GM12878 (cell line): ENCODE data around the gene OIT3.

Source experiments
- CTCF ChIP-seq, 3 experiments: IDR thresholded peaks in 2 of 3; conservative IDR thresholded peaks in 1 of 3; 2 replicates each; pipeline ENCODE4 v1.5.1; 2011; ENCODE audit warnings: low read depth in 3 of 3, low read length in 3 of 3, mild to moderate bottlenecking in 3 of 3, control low read depth in 2 of 3, moderate library complexity in 2 of 3, inconsistent platforms in 1 of 3, mixed read lengths in 1 of 3; ENCODE audit not compliant: control insufficient read depth in 2 of 3, insufficient read depth in 1 of 3; ENCODE audit errors: extremely low read depth in 1 of 3
- EP300 ChIP-seq, 2 experiments: fragments of 150-350 bp in 1 of 2; IDR thresholded peaks; 2 replicates each; pipeline ENCODE4 v1.6.1; 2011 to 2012; ENCODE audit warnings: low read depth in 2 of 2, low read length in 2 of 2, borderline replicate concordance in 1 of 2, improper control_type of control experiment in 1 of 2, inconsistent platforms in 1 of 2; ENCODE audit not compliant: control insufficient read depth in 1 of 2
- EZH2 ChIP-seq: IDR thresholded peaks from 2 replicates; pipeline ENCODE4 v1.6.1; 2012; ENCODE audit warnings: low read depth, mild to moderate bottlenecking, control low read depth, inconsistent platforms, low read length, borderline replicate concordance; ENCODE audit not compliant: control insufficient read depth
- POU2F2 ChIP-seq: IDR thresholded peaks from 3 replicates; pipeline ENCODE4 v1.6.1; 2011; ENCODE audit warnings: low read depth, mild to moderate bottlenecking, low read length, borderline replicate concordance
- RFX5 ChIP-seq: IDR thresholded peaks from 2 replicates; pipeline ENCODE4 v1.6.1; 2011; ENCODE audit warnings: low read depth, low read length, improper control_type of control experiment
- SRF ChIP-seq, 2 experiments: IDR thresholded peaks; 2 replicates each; pipeline ENCODE4 v1.6.1; 2011; ENCODE audit warnings: low read depth in 2 of 2, low read length in 2 of 2, mild to moderate bottlenecking in 1 of 2, moderate library complexity in 1 of 2
- TAF1 ChIP-seq: IDR thresholded peaks from 2 replicates; pipeline ENCODE4 v1.6.1; 2011; ENCODE audit warnings: mild to moderate bottlenecking, low read depth, low read length, borderline replicate concordance
- TCF12 ChIP-seq: IDR thresholded peaks from 2 replicates; pipeline ENCODE4 v1.6.1; 2011; ENCODE audit warnings: low read depth, mild to moderate bottlenecking, low read length
- TCF7 ChIP-seq: IDR thresholded peaks from 2 replicates; pipeline ENCODE4 v1.6.1; 2014; ENCODE audit warnings: antibody characterized with exemption, borderline replicate concordance

DNA sequence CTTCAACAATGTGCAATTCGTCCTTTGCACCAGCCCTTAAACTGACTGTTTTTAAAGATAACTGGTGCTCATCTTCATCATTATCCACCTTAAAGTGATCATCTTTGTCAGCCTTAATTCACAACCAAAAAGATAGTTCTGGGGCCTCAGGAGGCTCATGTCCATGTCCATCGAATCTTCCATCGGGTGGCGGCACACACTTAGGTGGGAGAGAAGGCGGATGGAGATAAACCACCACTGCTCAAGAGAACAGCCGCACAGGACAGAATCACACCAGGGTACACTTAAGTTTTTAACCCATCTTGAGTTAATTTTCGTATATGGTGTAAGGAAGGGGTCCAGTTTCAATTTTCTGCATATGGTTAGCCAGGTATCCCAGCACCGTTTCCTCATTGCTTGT, 24.8 kb downstream of the OIT3 start:
- TF ChIP-seq SRF (IDR thresholded peaks at IDR 0.05; ENCODE audit: low read depth in 2 of 2, low read length in 2 of 2) (no peak), TAF1 (no peak), EP300 (IDR thresholded peaks at IDR 0.05; ENCODE audit: borderline replicate concordance in 1 of 2, control insufficient read depth in 1 of 2, low read depth in 2 of 2, low read length in 2 of 2) (no peak), TCF12 (no peak), RFX5 (no peak), POU2F2 (no peak), TCF7 (no peak), EZH2 (no peak), CTCF (IDR thresholded peaks at IDR 0.05 in 2 of 3, conservative IDR thresholded peaks at IDR 0.05 in 1 of 3; ENCODE audit: control insufficient read depth in 2 of 3, extremely low read depth in 1 of 3, insufficient read depth in 1 of 3, low read depth in 3 of 3, low read length in 3 of 3) (no peak)
